BJ (cell line): ENCODE measurements around the gene STK16. TPM values are rescaled to one million over a fixed set of nuclear protein-coding genes. Genes with fewer than 3 reads are reported as not detected.
"Not testable (repeated sequence)": the region's sequence is repeated elsewhere in the genome, so short reads cannot be mapped to it uniquely, and the experiment has no call there.

Experiments used
- CTCF ChIA-PET: fragments of 350-600 bp; formaldehyde crosslinking; extraction: SDS; loops from one replicate; lab custom pipeline; 2021; ENCODE audit warnings: antibody characterized with exemption, inconsistent platforms; lab: Yijun Ruan, JAX
- POLR2A ChIA-PET: fragments of 300-600 bp; sonication (Branson Sonifier 250); formaldehyde crosslinking; extraction: SDS; loops from one replicate; lab custom pipeline; 2021; ENCODE audit warnings: antibody characterized with exemption; lab: Charles Lee
- DNase-seq: peaks from one replicate; pipeline ENCODE4 v3.0.0-alpha.2; 2011; ENCODE audit warnings: low read depth
- H3K27me3 ChIP-seq: 2 replicates; pipeline ENCODE4 v1.6.0; 2011; ENCODE audit warnings: low read length; ENCODE audit not compliant: control insufficient read depth, insufficient read depth
- H3K36me3 ChIP-seq: 2 replicates; pipeline ENCODE4 v1.5.1; 2011; ENCODE audit warnings: low read length; ENCODE audit not compliant: control insufficient read depth, insufficient read depth
- H3K4me3 ChIP-seq: 2 replicates; pipeline ENCODE4 v1.5.1; 2011; ENCODE audit warnings: low read depth, mild to moderate bottlenecking, control low read depth, low read length
- CTCF ChIP-seq: IDR thresholded peaks from 2 replicates; pipeline ENCODE4 v1.5.1; 2011; ENCODE audit warnings: low read depth, mild to moderate bottlenecking, control low read depth, inconsistent platforms, low read length, moderate library complexity; ENCODE audit not compliant: insufficient read depth
- polyA plus RNA-seq: library from polyadenylated mRNA; depleted of rRNA; stranded (reverse); fragments of >200 nt; gene quantifications from 2 replicates; pipeline ENCODE4 v1.2.3, GENCODE V29; 2011

Gene STK16
- polyA plus RNA-seq, 1 experiment, result 64.2 TPM

GRCh38 chr2:219252900-219253752 lies 7.8 kb downstream of the STK16 start, which contains the start of gene TUBA4B:
Gene TUBA4B (plus strand): TSS chr2:219253243. CDS start chr2:219253408, 165 bp downstream.
- TF ChIP-seq CTCF, result no peak
- Histone ChIP-seq H3K27me3 (peaks cover 3% of the 10 kb centered on the region), H3K36me3 (peaks cover 3% of the 10 kb centered on the region), H3K4me3 (peak within 1 kb of the TSS; percentile 52)
- ChIA-PET CTCF (interaction anchor here (0.6 to 9.5 kb wide), 8 partner anchors 9 to 511 kb away, joined by 3 to 61 read pairs (median 4); partner anchors contain the start of genes ANKZF1 and DNAJB2), POLR2A (interaction anchor here (0.6 kb wide), 3 partner anchors 24 to 165 kb away, joined by 4 to 7 read pairs (median 5); partner anchors contain the start of gene DES)
- no peak for DNase-seq

GRCh38 chr2:219253753-219254589 lies 8.7 kb downstream of the STK16 start, which contains the start of gene TUBA4A:
Gene TUBA4A (minus strand): TSS chr2:219253918. CDS start chr2:219253858, 60 bp downstream.
- Histone ChIP-seq H3K4me3 (peak within 1 kb of the TSS; percentile 52), H3K27me3 (peaks cover 5% of the 10 kb centered on the region), H3K36me3 (no peaks in the 10 kb centered on the region)
- ChIA-PET POLR2A (interaction anchor here (0.6 kb wide), 1 partner anchor 164 kb away, joined by 4 read pairs; the partner anchor contains the start of gene DES), CTCF (interaction anchor here (0.9 to 9.5 kb wide), 5 partner anchors 9 to 83 kb away, joined by 3 to 61 read pairs (median 4); partner anchors contain the start of gene DNAJB2)
- TF ChIP-seq CTCF, result peak; percentile 4; the same call in 1 of the 2 replicates
- DNase-seq, result no peak

GRCh38 chr2:219254590-219255201 lies 9.4 kb downstream of the STK16 start:
- Histone ChIP-seq H3K27me3 (peaks cover 6% of the 10 kb centered on the region), H3K36me3 (no peaks in the 10 kb centered on the region), H3K4me3 (peak overlapping the region; percentile 52)
- ChIA-PET CTCF (interaction anchor here (1.3 to 9.5 kb wide), 3 partner anchors 23 to 83 kb away, joined by 3 to 61 read pairs (median 24); partner anchors contain the start of gene DNAJB2), POLR2A (no interaction called here)
- no peak for DNase-seq
- TF ChIP-seq CTCF, result 0 out of 2 replicates have a peak, but pooled peaks have one; percentile 1

GRCh38 chr2:219258942-219259341 lies 13.7 kb downstream of the STK16 start:
- H3K27me3 ChIP-seq, result peaks cover 12% of the 10 kb centered on the region
- H3K4me3 ChIP-seq, DNase-seq, H3K36me3 ChIP-seq, POLR2A ChIA-PET: not testable (repeated sequence)
- CTCF ChIA-PET, result interaction anchor here (0.8 to 3.6 kb wide), 3 partner anchors 9 to 36 kb away, joined by 3 to 16 read pairs (median 4); no protein-coding TSS in a partner anchor
